ENCODE measurements around the gene MCL1. TPM values are rescaled to one million over a fixed set of nuclear protein-coding genes. Genes with fewer than 3 reads are reported as not detected.

Gene MCL1
- total and polyA plus RNA-seq, 2 of the 13 experiments (the other 11 are each of a cell fraction or from before 2014, with no cell fraction given), result 69.5 to 125 TPM

GRCh38 chr1:150615346-150616201, 36.2 kb upstream of the MCL1 start:
- Histone ChIP-seq H3K9ac (ENCODE audit: insufficient read depth, low read depth, low read length) (no peak overlapping the region), H3K79me2 (ENCODE audit: insufficient read depth, low read length) (no peaks in the 10 kb centered on the region), H3K4me3 (replicated peaks in 1 of 3; ENCODE audit: insufficient read depth in 1 of 3, low read depth in 2 of 3, low read length in 3 of 3) (no peak overlapping the region), H3K9me3 (ENCODE audit: low read length) (no peaks in the 10 kb centered on the region), H3K36me3 (replicated peaks in 1 of 2; ENCODE audit: control insufficient read depth in 1 of 2, insufficient read depth in 2 of 2, low read length in 2 of 2) (peaks cover 2 to 9% of the 10 kb centered on the region in 2 experiments), H4K20me1 (ENCODE audit: insufficient read depth, low read length) (no peaks in the 10 kb centered on the region), H3K4me1 (ENCODE audit: insufficient read depth, low read length) (peaks cover 73% of the 10 kb centered on the region), H3K27me3 (ENCODE audit: control insufficient read depth in 1 of 2, insufficient read depth in 2 of 2, low read length in 2 of 2) (no peaks in the 10 kb centered on the region), H3K27ac (ENCODE audit: extremely low read length, insufficient read depth, low read length) (peak overlapping the region; percentile 44), H2AFZ (ENCODE audit: low read length) (no peak overlapping the region), H3K4me2 (ENCODE audit: low read depth, low read length) (no peak overlapping the region)
- TF ChIP-seq ZFX (CRISPR knock-in tag; IDR thresholded peaks at IDR 0.05; ENCODE audit: low read depth), result no peak
- no peak for TF ChIP-seq DNMT3B (CRISPR knock-in tag; conservative IDR thresholded peaks at IDR 0.05)
- TF ChIP-seq ZNF563 (CRISPR knock-in tag; IDR thresholded peaks at IDR 0.05), result no peak
- no peak for TF ChIP-seq POGZ (CRISPR knock-in tag; IDR thresholded peaks at IDR 0.05)
- TF ChIP-seq, protein P1, sequence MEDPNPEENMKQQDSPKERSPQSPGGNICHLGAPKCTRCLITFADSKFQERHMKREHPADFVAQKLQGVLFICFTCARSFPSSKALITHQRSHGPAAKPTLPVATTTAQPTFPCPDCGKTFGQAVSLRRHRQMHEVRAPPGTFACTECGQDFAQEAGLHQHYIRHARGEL (CRISPR knock-in tag; IDR thresholded peaks at IDR 0.05), result no peak
- no peak for TF ChIP-seq CSRNP1 (CRISPR knock-in tag; IDR thresholded peaks at IDR 0.05)
- TF ChIP-seq ZNF792 (CRISPR knock-in tag; IDR thresholded peaks at IDR 0.05), result no peak
- TF ChIP-seq, protein P2, sequence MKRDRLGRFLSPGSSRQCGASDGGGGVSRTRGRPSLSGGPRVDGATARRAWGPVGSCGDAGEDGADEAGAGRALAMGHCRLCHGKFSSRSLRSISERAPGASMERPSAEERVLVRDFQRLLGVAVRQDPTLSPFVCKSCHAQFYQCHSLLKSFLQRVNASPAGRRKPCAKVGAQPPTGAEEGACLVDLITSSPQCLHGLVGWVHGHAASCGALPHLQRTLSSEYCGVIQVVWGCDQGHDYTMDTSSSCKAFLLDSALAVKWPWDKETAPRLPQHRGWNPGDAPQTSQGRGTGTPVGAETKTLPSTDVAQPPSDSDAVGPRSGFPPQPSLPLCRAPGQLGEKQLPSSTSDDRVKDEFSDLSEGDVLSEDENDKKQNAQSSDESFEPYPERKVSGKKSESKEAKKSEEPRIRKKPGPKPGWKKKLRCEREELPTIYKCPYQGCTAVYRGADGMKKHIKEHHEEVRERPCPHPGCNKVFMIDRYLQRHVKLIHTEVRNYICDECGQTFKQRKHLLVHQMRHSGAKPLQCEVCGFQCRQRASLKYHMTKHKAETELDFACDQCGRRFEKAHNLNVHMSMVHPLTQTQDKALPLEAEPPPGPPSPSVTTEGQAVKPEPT (CRISPR knock-in tag; IDR thresholded peaks at IDR 0.05; ENCODE audit: low read depth), result no peak
- no peak for TF ChIP-seq ZNF124 (CRISPR knock-in tag; IDR thresholded peaks at IDR 0.05)
- TF ChIP-seq NONO (IDR thresholded peaks at IDR 0.05), result no peak
- no peak for TF ChIP-seq NONO (CRISPR knock-in tag; conservative IDR thresholded peaks at IDR 0.05)
- TF ChIP-seq RNF2 (conservative IDR thresholded peaks at IDR 0.05; ENCODE audit: low read depth), result no peak
- TF ChIP-seq, protein P3, sequence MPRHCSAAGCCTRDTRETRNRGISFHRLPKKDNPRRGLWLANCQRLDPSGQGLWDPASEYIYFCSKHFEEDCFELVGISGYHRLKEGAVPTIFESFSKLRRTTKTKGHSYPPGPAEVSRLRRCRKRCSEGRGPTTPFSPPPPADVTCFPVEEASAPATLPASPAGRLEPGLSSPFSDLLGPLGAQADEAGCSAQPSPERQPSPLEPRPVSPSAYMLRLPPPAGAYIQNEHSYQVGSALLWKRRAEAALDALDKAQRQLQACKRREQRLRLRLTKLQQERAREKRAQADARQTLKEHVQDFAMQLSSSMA (CRISPR knock-in tag; IDR thresholded peaks at IDR 0.05), result no peak
- DNase-seq (ENCODE audit: low spot score) (no peak), ATAC-seq (no peak), FAIRE-seq (no peak)
- POLR2A ChIA-PET, result interaction anchor here (0.7 to 2.1 kb wide), 6 partner anchors 13 to 331 kb away, joined by 3 to 12 read pairs (median 4); partner anchors contain the start of genes ENSA and MCL1
- CTCF ChIA-PET (ENCODE audit: low intra/inter-chr PET ratio, low total read pairs), result no interaction called here
- BruUV-seq (replicated peaks), result no TSS peak
- in situ Hi-C loops (cut with HindIII; ENCODE audit: extremely low pct_ligation_motif_present, low pct_unique_long_range_greater_than_20kb), result no loop called here
- WGBS (ENCODE audit: low lambda C conversion rate), result 96% methylated on average over 12 of the region's 12 CpGs
- intact Hi-C loops (cut with micrococcal nuclease; ENCODE audit: unreplicated experiment), result no loop called here
